Transverse colon (tissue), 4 donors: ENCODE results near the gene NRCAM. TPM values are rescaled to one million over a fixed set of nuclear protein-coding genes. Genes with fewer than 3 reads are reported as not detected.

ENCODE experiments used
- DNase-seq: peaks from one replicate; pipeline ENCODE4 v3.0.0-alpha.2; 2019
- H3K27ac ChIP-seq, 4 donors: fragments of 200-600 bp; sonication (generic); 2 replicates each; pipeline ENCODE4 v1.5.1; 2016 to 2018; ENCODE audit warnings: inconsistent platforms in 4 of 4
- H3K27me3 ChIP-seq: fragments of 200-600 bp; sonication (generic); 2 replicates; pipeline ENCODE4 v1.5.1; 2017; ENCODE audit warnings: inconsistent platforms
- H3K36me3 ChIP-seq, 4 donors: fragments of 200-600 bp; sonication (generic); 2 replicates each; pipeline ENCODE4 v1.5.1; 2017 to 2019; ENCODE audit warnings: inconsistent platforms in 4 of 4
- H3K4me1 ChIP-seq, 4 donors: fragments of 200-600 bp; sonication (generic); 2 replicates each; pipeline ENCODE4 v1.5.1; 2017 to 2020; ENCODE audit warnings: inconsistent platforms in 4 of 4
- H3K4me3 ChIP-seq, 4 donors: fragments of 200-600 bp; sonication (generic); 1 replicate in 1 of 4; 2 replicates in 3 of 4; pipeline versions ENCODE4 v1.5.1 to v1.6.1; 2017 to 2019; ENCODE audit warnings: inconsistent platforms in 4 of 4
- H3K9me3 ChIP-seq, 2 donors: fragments of 200-600 bp; sonication (generic); 2 replicates each; pipeline ENCODE4 v1.5.1; 2017 to 2019; ENCODE audit warnings: inconsistent platforms in 2 of 2
- CTCF ChIP-seq, 5 experiments: fragments of 200-600 bp in 3 of 5; fragments of 450-650 bp in 2 of 5; sonication (generic) in 3 of 5; IDR thresholded peaks; 1 replicate in 2 of 5; 2 replicates in 3 of 5; pipeline ENCODE4 v1.5.1; 2016 to 2017; ENCODE audit warnings: antibody characterized with exemption in 5 of 5, inconsistent platforms in 3 of 5, mild to moderate bottlenecking in 2 of 5, moderate library complexity in 1 of 5
- EP300 ChIP-seq: sonication (generic); formaldehyde crosslinking; IDR thresholded peaks from one replicate; pipeline ENCODE4 v1.6.1; 2017; ENCODE audit warnings: antibody characterized with exemption, low read depth
- POLR2A ChIP-seq: fragments of 450-650 bp; IDR thresholded peaks from one replicate; pipeline ENCODE4 v1.6.1; 2016; ENCODE audit warnings: antibody characterized with exemption, mild to moderate bottlenecking, moderate library complexity
- POLR2AphosphoS5 ChIP-seq, 3 donors: sonication (generic); formaldehyde crosslinking; IDR thresholded peaks; one replicate each; pipeline ENCODE4 v1.6.1; 2016; ENCODE audit warnings: antibody characterized with exemption in 3 of 3
- WGBS, 2 donors: methylation state at CpG; one replicate each; pipeline ENCODE4 v1.1.5; 2018; ENCODE audit warnings: low coverage in 1 of 2; 5-methylcytosine and 5-hydroxymethylcytosine counted together
- in situ Hi-C, 4 donors: fragments of 200-750 bp; cut with MboI; loops; one replicate each; pipeline versions ENCODE4 v1.15.0 to v1.15.1; 2017; ENCODE audit warnings: low sequenced_read_pairs in 3 of 4, low pct_ligation_motif_present in 1 of 4, low pct_unique_long_range_greater_than_20kb in 1 of 4
- intact Hi-C: fragments of 100-400 bp; cut with DNase I; formaldehyde crosslinking; loops from one replicate; pipeline ENCODE4 v1.15.1; 2023; ENCODE audit warnings: low total_unique reads
- total RNA-seq, 4 donors: library from RNA; depleted of rRNA; stranded (reverse); fragments of >200 nt; gene quantifications; one replicate each; pipeline ENCODE4 v1.1.0, GENCODE V29; 2016

Gene NRCAM
- total RNA-seq, 4 donors from 2014 or later = 0.60 to 2.5 (median 1.8) TPM

- WGBS, 2 donors = 74 to 86% methylated on average over 3 of the region's 3 CpGs
- no peaks in the 10 kb centered on the region for H3K4me1 ChIP-seq
- intact Hi-C loops = no loop called here
- H3K27ac ChIP-seq = no peak overlapping the region
- no peak overlapping the region for H3K4me3 ChIP-seq
- no peaks in the 10 kb centered on the region for H3K27me3 ChIP-seq
- no peaks in the 10 kb centered on the region for H3K36me3 ChIP-seq
- TF ChIP-seq POLR2A = no peak
- TF ChIP-seq EP300 = no peak
- TF ChIP-seq POLR2AphosphoS5 (IDR thresholded peaks at IDR 0.05) = no peak
- TF ChIP-seq CTCF (IDR thresholded peaks at IDR 0.05) = no peak
- DNase-seq = no peak
- no peaks in the 10 kb centered on the region for H3K9me3 ChIP-seq
- in situ Hi-C loops = no loop called here
Measured at GRCh38 chr7:108296911-108297310, 159.3 kb downstream of the NRCAM start.

GRCh38 chr7:108294595-108294994 is 161.6 kb downstream of the NRCAM start:
- 57 to 60% methylated on average over 4 of the region's 4 CpGs for WGBS, 2 donors
- TF ChIP-seq CTCF (IDR thresholded peaks at IDR 0.05) (no peak), POLR2A (no peak), POLR2AphosphoS5 (IDR thresholded peaks at IDR 0.05) (no peak), EP300 (no peak)
- peaks cover 0 to 5% (median 0%) of the 10 kb centered on the region in 4 donors for H3K4me1 ChIP-seq
- no peaks in the 10 kb centered on the region for H3K27me3 ChIP-seq
- no peak for DNase-seq
- in situ Hi-C loops (no loop called here), intact Hi-C loops (no loop called here)
- no peaks in the 10 kb centered on the region for H3K9me3 ChIP-seq
- no peak overlapping the region for H3K4me3 ChIP-seq
- H3K27ac ChIP-seq = no peak overlapping the region
- no peaks in the 10 kb centered on the region for H3K36me3 ChIP-seq

- Histone ChIP-seq H3K27ac (no peak overlapping the region), H3K9me3 (no peaks in the 10 kb centered on the region), H3K4me3 (no peak overlapping the region), H3K36me3 (no peaks in the 10 kb centered on the region), H3K4me1 (peaks cover 0 to 5% (median 0%) of the 10 kb centered on the region in 4 donors), H3K27me3 (no peaks in the 10 kb centered on the region)
- TF ChIP-seq POLR2AphosphoS5 (IDR thresholded peaks at IDR 0.05) (no peak), EP300 (no peak), CTCF (IDR thresholded peaks at IDR 0.05) (no peak), POLR2A (no peak)
- intact Hi-C loops (no loop called here), in situ Hi-C loops (no loop called here)
- no peak for DNase-seq
- WGBS, 2 donors = 66 to 67% methylated on average over 4 to 7 of the region's 7 CpGs
Measured at GRCh38 chr7:108293149-108293612, 163.1 kb downstream of the NRCAM start.

- in situ Hi-C loops (no loop called here), intact Hi-C loops (no loop called here)
- TF ChIP-seq EP300 (no peak), CTCF (IDR thresholded peaks at IDR 0.05) (no peak), POLR2A (no peak), POLR2AphosphoS5 (IDR thresholded peaks at IDR 0.05) (no peak)
- H3K9me3 ChIP-seq = no peaks in the 10 kb centered on the region
- no peak overlapping the region for H3K4me3 ChIP-seq
- no peak overlapping the region for H3K27ac ChIP-seq
- peaks cover 0 to 5% (median 0%) of the 10 kb centered on the region in 4 donors for H3K4me1 ChIP-seq
- DNase-seq = no peak
- 41 to 79% methylated on average over 2 to 3 of the region's 3 CpGs for WGBS, 2 donors
- no peaks in the 10 kb centered on the region for H3K36me3 ChIP-seq
- H3K27me3 ChIP-seq = no peaks in the 10 kb centered on the region
Measured at GRCh38 chr7:108292541-108292940, 163.7 kb downstream of the NRCAM start.
